ENCODE data around the gene NACC1.
"Not testable (repeated sequence)": the region's sequence is repeated elsewhere in the genome, so short reads cannot be mapped to it uniquely, and the experiment has no call there.

The NACC1 gene

GRCh38 chr19:13164343-13165161 lies 46.5 kb downstream of the NACC1 start:
- DNase-seq (ENCODE audit: low read depth in 2 of 2) = no peak

GRCh38 chr19:13165162-13165997 lies 47.3 kb downstream of the NACC1 start:
- DNase-seq (ENCODE audit: low read depth in 2 of 2) = no peak

- DNase-seq (ENCODE audit: low read depth in 2 of 2) = not testable (repeated sequence)
Observed at GRCh38 chr19:13166151-13166550, 48.1 kb downstream of the NACC1 start.

- no peak for DNase-seq (ENCODE audit: low read depth in 2 of 2)
Observed at GRCh38 chr19:13169769-13170168, 51.7 kb downstream of the NACC1 start.

- no peak for DNase-seq (ENCODE audit: low read depth in 2 of 2)
Observed at GRCh38 chr19:13171146-13171545, 53.1 kb downstream of the NACC1 start.

- DNase-seq (ENCODE audit: low read depth in 2 of 2) = peak; percentile 61 to 76
Observed at GRCh38 chr19:13172346-13173138, 54.5 kb downstream of the NACC1 start.

GRCh38 chr19:13173139-13173737 lies 55.2 kb downstream of the NACC1 start:
- DNase-seq (ENCODE audit: low read depth in 2 of 2) = no peak

- DNase-seq (ENCODE audit: low read depth in 2 of 2) = no peak
Observed at GRCh38 chr19:13176345-13176744, 58.3 kb downstream of the NACC1 start.

- DNase-seq (ENCODE audit: low read depth in 2 of 2) = not testable (repeated sequence)
Observed at GRCh38 chr19:13177584-13177983, 59.5 kb downstream of the NACC1 start.

- DNase-seq (ENCODE audit: low read depth in 2 of 2) = not testable (repeated sequence)
Observed at GRCh38 chr19:13178291-13178690, 60.2 kb downstream of the NACC1 start.

- no peak for DNase-seq (ENCODE audit: low read depth in 2 of 2)
Observed at GRCh38 chr19:13181747-13182388, 63.8 kb downstream of the NACC1 start.

- DNase-seq (ENCODE audit: low read depth in 2 of 2) = not testable (repeated sequence)
Observed at GRCh38 chr19:13184926-13185325, 66.9 kb downstream of the NACC1 start.

GRCh38 chr19:13185763-13186657 lies 67.9 kb downstream of the NACC1 start:
- DNase-seq (ENCODE audit: low read depth in 2 of 2) = not testable (repeated sequence)

GRCh38 chr19:13186688-13187087 lies 68.6 kb downstream of the NACC1 start:
- DNase-seq (ENCODE audit: low read depth in 2 of 2) = not testable (repeated sequence)

GRCh38 chr19:13187419-13187818 lies 69.4 kb downstream of the NACC1 start:
- DNase-seq (ENCODE audit: low read depth in 2 of 2) = no peak

- DNase-seq (ENCODE audit: low read depth in 2 of 2) = no peak
Observed at GRCh38 chr19:13189600-13189999, 71.5 kb downstream of the NACC1 start.
